ENCODE measurements around the gene PIP4K2B.

PIP4K2B gene

GRCh38 chr17:38815576-38816193, 16.3 kb upstream of the PIP4K2B start:
- ChIA-PET POLR2A (interaction anchor here (0.5 kb wide), 1 partner anchor 62 kb away, joined by 3 read pairs; no protein-coding TSS in a partner anchor), CTCF (no interaction called here)
- TF ChIP-seq, protein P1, sequence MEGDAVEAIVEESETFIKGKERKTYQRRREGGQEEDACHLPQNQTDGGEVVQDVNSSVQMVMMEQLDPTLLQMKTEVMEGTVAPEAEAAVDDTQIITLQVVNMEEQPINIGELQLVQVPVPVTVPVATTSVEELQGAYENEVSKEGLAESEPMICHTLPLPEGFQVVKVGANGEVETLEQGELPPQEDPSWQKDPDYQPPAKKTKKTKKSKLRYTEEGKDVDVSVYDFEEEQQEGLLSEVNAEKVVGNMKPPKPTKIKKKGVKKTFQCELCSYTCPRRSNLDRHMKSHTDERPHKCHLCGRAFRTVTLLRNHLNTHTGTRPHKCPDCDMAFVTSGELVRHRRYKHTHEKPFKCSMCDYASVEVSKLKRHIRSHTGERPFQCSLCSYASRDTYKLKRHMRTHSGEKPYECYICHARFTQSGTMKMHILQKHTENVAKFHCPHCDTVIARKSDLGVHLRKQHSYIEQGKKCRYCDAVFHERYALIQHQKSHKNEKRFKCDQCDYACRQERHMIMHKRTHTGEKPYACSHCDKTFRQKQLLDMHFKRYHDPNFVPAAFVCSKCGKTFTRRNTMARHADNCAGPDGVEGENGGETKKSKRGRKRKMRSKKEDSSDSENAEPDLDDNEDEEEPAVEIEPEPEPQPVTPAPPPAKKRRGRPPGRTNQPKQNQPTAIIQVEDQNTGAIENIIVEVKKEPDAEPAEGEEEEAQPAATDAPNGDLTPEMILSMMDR (IDR thresholded peaks at IDR 0.05; ENCODE audit: control extremely low read depth, extremely low read depth, low read depth, missing control alignments): peak; percentile 7
- no peak for DNase-seq (ENCODE audit: extremely low spot score)

DNA sequence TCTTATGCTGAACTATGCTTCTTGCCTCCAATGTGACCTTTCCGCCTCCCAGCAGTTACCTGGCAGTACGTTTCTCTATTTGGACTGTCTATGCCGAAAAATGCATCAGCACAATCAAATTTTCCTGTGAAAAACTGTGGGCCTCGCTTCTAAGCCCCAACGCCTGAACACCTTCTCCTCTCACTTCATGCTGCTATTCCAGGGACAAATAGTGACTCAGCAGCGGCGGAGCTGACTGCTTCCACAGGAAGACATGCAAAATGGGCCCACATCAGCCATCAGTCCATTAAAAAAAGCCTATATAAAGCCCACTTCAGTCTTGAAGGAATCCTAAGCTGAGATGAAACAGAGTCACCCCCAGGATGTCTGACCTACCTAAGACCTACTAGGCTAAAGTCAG, 10.5 kb upstream of the PIP4K2B start:
- CTCF ChIA-PET: interaction anchor here (1.2 to 1.5 kb wide), 2 partner anchors 9 to 49 kb away, joined by 3 read pairs; no protein-coding TSS in a partner anchor
- no peak for DNase-seq (ENCODE audit: extremely low spot score)
- TF ChIP-seq, protein P1 (IDR thresholded peaks at IDR 0.05; ENCODE audit: control extremely low read depth, extremely low read depth, low read depth, missing control alignments): no peak
- POLR2A ChIA-PET: interaction anchor here (0.7 kb wide), 1 partner anchor 44 kb away, joined by 3 read pairs; the partner anchor contains the start of gene RPL23

DNA sequence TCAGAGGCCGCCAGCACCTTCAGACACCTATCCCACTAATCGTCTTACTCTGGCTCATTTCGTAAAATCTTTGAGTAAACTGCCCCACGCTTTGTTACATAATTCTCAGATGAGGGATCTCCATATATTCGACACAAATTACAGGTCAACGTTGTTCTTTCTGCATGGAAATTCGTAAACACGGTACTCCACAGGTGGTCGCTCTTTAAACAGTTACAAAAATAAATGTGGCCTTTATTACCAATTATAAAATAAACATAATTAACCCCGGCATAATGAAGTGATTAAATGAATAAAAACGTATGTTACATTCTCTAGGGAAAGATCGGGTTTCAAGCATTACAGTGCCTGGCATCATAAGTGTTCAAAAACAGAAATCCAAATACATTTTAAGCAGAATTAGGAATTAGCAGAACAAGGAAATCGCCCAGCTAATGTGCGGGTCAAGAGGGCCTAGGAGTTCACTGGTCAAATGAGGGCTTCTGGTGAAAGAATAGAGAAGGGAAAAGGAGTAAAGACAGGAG, 943 bp upstream of the PIP4K2B start:
- ChIA-PET POLR2A (interaction anchor here (0.6 kb wide), 1 partner anchor 19 kb away, joined by 5 read pairs; no protein-coding TSS in a partner anchor), CTCF (interaction anchor here (1.4 kb wide), 1 partner anchor 21 kb away, joined by 3 read pairs; no protein-coding TSS in a partner anchor)
- no peak for DNase-seq (ENCODE audit: extremely low spot score)
- TF ChIP-seq, protein P1 (IDR thresholded peaks at IDR 0.05; ENCODE audit: control extremely low read depth, extremely low read depth, low read depth, missing control alignments): no peak

- CTCF ChIA-PET: interaction anchor here (1.2 kb wide), 1 partner anchor 37 kb away, joined by 3 read pairs; no protein-coding TSS in a partner anchor
- DNase-seq (ENCODE audit: extremely low spot score): no peak
- POLR2A ChIA-PET: interaction anchor here (1.3 kb wide), 1 partner anchor 47 kb away, joined by 3 read pairs; the partner anchor contains the start of gene PSMB3
- TF ChIP-seq, protein P1 (IDR thresholded peaks at IDR 0.05; ENCODE audit: control extremely low read depth, extremely low read depth, low read depth, missing control alignments): no peak
These were observed 499 bp downstream of the PIP4K2B start for GRCh38 chr17:38798614-38799500.

DNA sequence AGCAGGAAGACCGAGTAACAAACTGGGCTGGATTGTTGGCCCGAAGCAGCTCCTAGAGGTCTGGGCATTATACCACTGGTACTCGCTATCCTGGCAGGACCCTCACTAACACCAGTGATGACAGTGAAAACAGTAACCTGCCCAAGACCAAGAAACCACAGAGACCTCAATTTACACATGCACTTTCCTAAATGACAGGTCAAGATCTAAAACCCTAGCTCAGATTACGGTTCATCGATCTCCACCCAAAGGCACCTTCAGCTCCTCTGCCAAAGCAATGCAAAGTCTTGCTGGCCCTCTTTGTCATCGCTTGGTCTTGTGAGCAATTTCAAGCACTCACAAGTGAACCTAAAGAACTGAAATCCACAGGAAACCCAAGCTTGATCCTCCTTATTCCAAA, 1.5 kb downstream of the PIP4K2B start:
- POLR2A ChIA-PET: interaction anchor here (1.3 kb wide), 1 partner anchor 46 kb away, joined by 3 read pairs; the partner anchor contains the start of gene PSMB3
- CTCF ChIA-PET: interaction anchor here (1.1 kb wide), 1 partner anchor 16 kb away, joined by 3 read pairs; no protein-coding TSS in a partner anchor
- no peak for DNase-seq (ENCODE audit: extremely low spot score)
- TF ChIP-seq, protein P1 (IDR thresholded peaks at IDR 0.05; ENCODE audit: control extremely low read depth, extremely low read depth, low read depth, missing control alignments): no peak

GRCh38 chr17:38797158-38797490, 2.2 kb downstream of the PIP4K2B start:
- ChIA-PET CTCF (interaction anchor here (1.1 kb wide), 1 partner anchor 16 kb away, joined by 3 read pairs; no protein-coding TSS in a partner anchor), POLR2A (interaction anchor here (1.3 kb wide), 1 partner anchor 45 kb away, joined by 3 read pairs; the partner anchor contains the start of gene PSMB3)
- TF ChIP-seq, protein P1 (IDR thresholded peaks at IDR 0.05; ENCODE audit: control extremely low read depth, extremely low read depth, low read depth, missing control alignments): no peak
- DNase-seq (ENCODE audit: extremely low spot score): no peak

Data from GM10248 (cell line).